Dedifferentiated amniotic fluid mesenchymal stem cell (primary cell): ENCODE measurements around the gene CDKL1.
"Not testable (repeated sequence)": the region's sequence is repeated elsewhere in the genome, so short reads cannot be mapped to it uniquely, and the experiment has no call there.

Experiments used
- DNase-seq: peaks from one replicate; pipeline ENCODE4 v3.0.0-alpha.2; 2016; ENCODE audit errors: extremely low spot score

The CDKL1 gene

GRCh38 chr14:50388256-50388931 lies 8.3 kb downstream of the CDKL1 start:
- no peak for DNase-seq

GRCh38 chr14:50387548-50387947 lies 9.1 kb downstream of the CDKL1 start:
- no peak for DNase-seq

GRCh38 chr14:50383618-50384225 lies 13.0 kb downstream of the CDKL1 start:
- no peak for DNase-seq

GRCh38 chr14:50381823-50382287 lies 14.8 kb downstream of the CDKL1 start:
- DNase-seq: no peak

- no peak for DNase-seq
Measured at GRCh38 chr14:50381008-50381407, 15.7 kb downstream of the CDKL1 start.

- DNase-seq: no peak
Measured at GRCh38 chr14:50380455-50380854, 16.2 kb downstream of the CDKL1 start.

- no peak for DNase-seq
Measured at GRCh38 chr14:50379563-50379962, 17.1 kb downstream of the CDKL1 start.

GRCh38 chr14:50377550-50378085 lies 19.1 kb downstream of the CDKL1 start:
- no peak for DNase-seq

GRCh38 chr14:50375760-50376159 lies 20.9 kb downstream of the CDKL1 start:
- DNase-seq: no peak

- DNase-seq: no peak
Measured at GRCh38 chr14:50373959-50374358, 22.7 kb downstream of the CDKL1 start.

- no peak for DNase-seq
Measured at GRCh38 chr14:50371546-50371945, 25.1 kb downstream of the CDKL1 start.

GRCh38 chr14:50366589-50366988 lies 30.1 kb downstream of the CDKL1 start:
- no peak for DNase-seq

- no peak for DNase-seq
Measured at GRCh38 chr14:50366115-50366514, 30.6 kb downstream of the CDKL1 start.

- DNase-seq: not testable (repeated sequence)
Measured at GRCh38 chr14:50365572-50365971, 31.1 kb downstream of the CDKL1 start.

- DNase-seq: no peak
Measured at GRCh38 chr14:50364792-50365191, 31.9 kb downstream of the CDKL1 start.

GRCh38 chr14:50363714-50364111 lies 33.0 kb downstream of the CDKL1 start:
- no peak for DNase-seq

GRCh38 chr14:50362764-50363713 lies 33.6 kb downstream of the CDKL1 start:
- no peak for DNase-seq

- DNase-seq: not testable (repeated sequence)
Measured at GRCh38 chr14:50361473-50362403, 34.9 kb downstream of the CDKL1 start.

- no peak for DNase-seq
Measured at GRCh38 chr14:50360851-50361250, 35.8 kb downstream of the CDKL1 start.

- no peak for DNase-seq
Measured at GRCh38 chr14:50360093-50360492, 36.6 kb downstream of the CDKL1 start.

GRCh38 chr14:50359631-50360030 lies 37.0 kb downstream of the CDKL1 start:
- DNase-seq: no peak
